MM.1S (cell line): ENCODE measurements around the gene CHD6.

Experiments used
- DNase-seq: peaks from one replicate; pipeline ENCODE4 v3.0.0-alpha.2; 2015
- H2AFZ ChIP-seq: fragments of 300-600 bp; sonication (generic); 2 replicates; pipeline ENCODE4 v1.6.0; 2016; ENCODE audit warnings: antibody characterized with exemption, low read length
- H3F3A ChIP-seq: fragments of 300-600 bp; sonication (generic); 2 replicates; pipeline ENCODE4 v1.6.1; 2016; ENCODE audit warnings: mild to moderate bottlenecking, antibody characterized with exemption, low read length, moderate library complexity, mixed read lengths; ENCODE audit not compliant: insufficient read depth
- H3K27ac ChIP-seq: fragments of 300-600 bp; sonication (generic); 2 replicates; pipeline ENCODE4 v1.5.1; 2016; ENCODE audit warnings: mild to moderate bottlenecking, low read length
- H3K27me3 ChIP-seq: fragments of 300-600 bp; sonication (generic); replicated peaks from 2 replicates; pipeline ENCODE4 v1.6.0; 2016; ENCODE audit warnings: low read length; ENCODE audit not compliant: insufficient read depth
- H3K36me3 ChIP-seq: fragments of 300-600 bp; sonication (generic); replicated peaks from 2 replicates; pipeline ENCODE4 v1.6.1; 2016; ENCODE audit warnings: mild to moderate bottlenecking, low read length, mixed read lengths; ENCODE audit not compliant: insufficient read depth
- H3K4me1 ChIP-seq: fragments of 300-600 bp; sonication (generic); 2 replicates; pipeline ENCODE4 v1.6.1; 2016; ENCODE audit warnings: low read length, mixed read lengths
- H3K4me2 ChIP-seq: fragments of 300-600 bp; sonication (generic); 2 replicates; pipeline ENCODE4 v1.6.0; 2016; ENCODE audit warnings: low read depth, low read length
- H3K4me3 ChIP-seq: fragments of 300-600 bp; sonication (generic); 2 replicates; pipeline ENCODE4 v1.5.1; 2016; ENCODE audit warnings: low read length, mixed read lengths
- H3K79me2 ChIP-seq: fragments of 300-600 bp; sonication (generic); 2 replicates; pipeline ENCODE4 v1.6.1; 2016; ENCODE audit warnings: mixed run types, low read length, mixed read lengths
- H3K9ac ChIP-seq: fragments of 300-600 bp; sonication (generic); 2 replicates; pipeline ENCODE4 v1.6.1; 2016; ENCODE audit warnings: low read length, mixed read lengths
- H3K9me2 ChIP-seq: fragments of 300-600 bp; sonication (generic); replicated peaks from 2 replicates; pipeline ENCODE4 v1.6.1; 2016; ENCODE audit warnings: mild to moderate bottlenecking, low read length, mixed read lengths; ENCODE audit not compliant: insufficient read depth
- H3K9me3 ChIP-seq: fragments of 300-600 bp; sonication (generic); replicated peaks from 2 replicates; pipeline ENCODE4 v1.6.1; 2016; ENCODE audit warnings: mild to moderate bottlenecking, low read length, mixed read lengths; ENCODE audit not compliant: insufficient read depth
- H4K20me1 ChIP-seq: fragments of 300-600 bp; sonication (generic); 2 replicates; pipeline ENCODE4 v1.6.1; 2016; ENCODE audit warnings: mild to moderate bottlenecking, low read length, moderate library complexity, mixed read lengths; ENCODE audit not compliant: insufficient read depth
- CTCF ChIP-seq: fragments of 300-600 bp; sonication (generic); IDR thresholded peaks from 2 replicates; pipeline ENCODE4 v1.5.1; 2016; ENCODE audit warnings: antibody characterized with exemption, low read length, mixed read lengths
- EZH2 ChIP-seq: fragments of 300-600 bp; sonication (generic); optimal IDR thresholded peaks from 2 replicates; pipeline ENCODE3; 2017; ENCODE audit warnings: low read depth, mild to moderate bottlenecking, antibody characterized with exemption, low read length, mixed read lengths
- EZH2phosphoT487 ChIP-seq: fragments of 300-600 bp; sonication (generic); IDR thresholded peaks from 2 replicates; pipeline ENCODE4 v1.6.1; 2018; ENCODE audit warnings: antibody characterized with exemption, low read length

The CHD6 gene

GRCh38 chr20:41468994-41469600, 149.1 kb downstream of the CHD6 start:
- H3K9me2 ChIP-seq: no peaks in the 10 kb centered on the region
- H3F3A ChIP-seq: no peaks in the 10 kb centered on the region
- H3K4me3 ChIP-seq: no peak overlapping the region
- no peak overlapping the region for H3K27ac ChIP-seq
- H4K20me1 ChIP-seq: no peaks in the 10 kb centered on the region
- DNase-seq: no peak
- no peak overlapping the region for H3K4me2 ChIP-seq
- TF ChIP-seq EZH2phosphoT487 (no peak), CTCF (no peak), EZH2 (no peak)
- H3K4me1 ChIP-seq: no peaks in the 10 kb centered on the region
- no peaks in the 10 kb centered on the region for H3K9me3 ChIP-seq
- no peak overlapping the region for H3K9ac ChIP-seq
- H2AFZ ChIP-seq: no peak overlapping the region
- no peaks in the 10 kb centered on the region; the same call in 1 of the 2 replicates for H3K36me3 ChIP-seq
- no peaks in the 10 kb centered on the region for H3K27me3 ChIP-seq
- no peaks in the 10 kb centered on the region for H3K79me2 ChIP-seq

GRCh38 chr20:41467690-41468089, 150.5 kb downstream of the CHD6 start:
- Histone ChIP-seq H3K4me1 (peaks cover 2% of the 10 kb centered on the region), H3F3A (no peaks in the 10 kb centered on the region)

GRCh38 chr20:41467220-41467619, 151.0 kb downstream of the CHD6 start:
- no peak overlapping the region for H3K4me3 ChIP-seq
- H3K9me3 ChIP-seq: no peaks in the 10 kb centered on the region
- peaks cover 7% of the 10 kb centered on the region for H3K4me1 ChIP-seq
- no peak overlapping the region for H3K4me2 ChIP-seq
- H3K9ac ChIP-seq: no peak overlapping the region
- H2AFZ ChIP-seq: no peak overlapping the region
- no peak for DNase-seq
- no peaks in the 10 kb centered on the region for H3K79me2 ChIP-seq
- TF ChIP-seq EZH2phosphoT487 (no peak), EZH2 (no peak), CTCF (no peak)
- H3K27me3 ChIP-seq: no peaks in the 10 kb centered on the region
- 0 out of 2 replicates have a peak, but pooled peaks cover 4% of the 10 kb centered on the region for H3F3A ChIP-seq
- no peaks in the 10 kb centered on the region for H4K20me1 ChIP-seq
- no peak overlapping the region for H3K27ac ChIP-seq
- H3K36me3 ChIP-seq: no peaks in the 10 kb centered on the region; the same call in 1 of the 2 replicates
- H3K9me2 ChIP-seq: no peaks in the 10 kb centered on the region

More at GRCh38 chr20:41467690-41468089, 150.5 kb downstream of the CHD6 start:
- no peak overlapping the region for H3K4me2 ChIP-seq
- no peaks in the 10 kb centered on the region for H3K27me3 ChIP-seq
- H3K4me3 ChIP-seq: no peak overlapping the region
- no peaks in the 10 kb centered on the region for H3K9me2 ChIP-seq
- no peak for TF ChIP-seq EZH2
- no peak for TF ChIP-seq CTCF
- TF ChIP-seq EZH2phosphoT487: no peak
- H3K79me2 ChIP-seq: no peaks in the 10 kb centered on the region
- no peaks in the 10 kb centered on the region; the same call in 1 of the 2 replicates for H3K36me3 ChIP-seq
- H3K27ac ChIP-seq: no peak overlapping the region
- H2AFZ ChIP-seq: no peak overlapping the region
- H3K9me3 ChIP-seq: no peaks in the 10 kb centered on the region
- no peaks in the 10 kb centered on the region for H4K20me1 ChIP-seq
- no peak for DNase-seq
- no peak overlapping the region for H3K9ac ChIP-seq
